WTC11 (cell line): Measurements from ENCODE around the gene APBB3. TPM values are rescaled to one million over a fixed set of nuclear protein-coding genes. Genes with fewer than 3 reads are reported as not detected.
A peak's percentile ranks its signal among the peaks of the same experiment; 100 is the strongest.

Experiments
- ATAC-seq: fragments of 200-7000 bp; cut with Tn5 transposase; 2 replicates; pipeline ENCODE4 v1.10.0; 2021; ENCODE audit warnings: mild to moderate bottlenecking, moderate library complexity
- CTCF ChIA-PET: fragments of 300-600 bp; sonication (Branson Sonifier 250); formaldehyde crosslinking; loops from one replicate; lab custom pipeline; 2021; ENCODE audit warnings: antibody characterized with exemption; lab: Charles Lee
- POLR2A ChIA-PET: fragments of 350-600 bp; sonication (Branson Sonifier 250); formaldehyde crosslinking; loops from one replicate; lab custom pipeline; 2021; ENCODE audit warnings: antibody characterized with exemption; lab: Charles Lee
- DNase-seq: peaks from one replicate; pipeline ENCODE4 v3.0.0; 2021; ENCODE audit warnings: low spot score
- H3K27ac Mint-ChIP-seq: 2 replicates; pipeline ENCODE4 v1.8.0; 2021; ENCODE audit warnings: mixed read lengths
- H3K27me3 Mint-ChIP-seq: 2 replicates; pipeline ENCODE4 v1.8.0; 2021; ENCODE audit warnings: low read depth, mild to moderate bottlenecking, moderate library complexity, mixed read lengths
- H3K36me3 Mint-ChIP-seq: 2 replicates; pipeline ENCODE4 v1.8.0; 2021; ENCODE audit warnings: mixed read lengths
- H3K4me1 Mint-ChIP-seq: 2 replicates; pipeline ENCODE4 v1.8.0; 2022; ENCODE audit warnings: mixed read lengths
- H3K4me3 Mint-ChIP-seq: 2 replicates; pipeline ENCODE4 v1.8.0; 2021; ENCODE audit warnings: mild to moderate bottlenecking, moderate library complexity, mixed read lengths
- H3K9me3 Mint-ChIP-seq: 2 replicates; pipeline ENCODE4 v1.8.0; 2021; ENCODE audit warnings: mixed read lengths
- ARID4B ChIP-seq: sonication (generic); formaldehyde crosslinking; IDR thresholded peaks from 2 replicates; pipeline ENCODE4 v1.8.0; 2023; ENCODE audit warnings: missing genetic modification reagents, mild to moderate bottlenecking, borderline replicate concordance
- ATF3 ChIP-seq: sonication (generic); formaldehyde crosslinking; conservative IDR thresholded peaks from 2 replicates; pipeline ENCODE4 v1.8.1; 2022; ENCODE audit warnings: mild to moderate bottlenecking, missing genetic modification reagents
- CREB1 ChIP-seq: sonication (generic); formaldehyde crosslinking; IDR thresholded peaks from 2 replicates; pipeline ENCODE4 v1.8.0; 2023; ENCODE audit warnings: mild to moderate bottlenecking, missing genetic modification reagents
- CREM ChIP-seq: sonication (generic); formaldehyde crosslinking; IDR thresholded peaks from 2 replicates; pipeline ENCODE4 v1.8.1; 2022; ENCODE audit warnings: mild to moderate bottlenecking, missing genetic modification reagents, moderate library complexity
- CTCF ChIP-seq: fragments of 200-600 bp; IDR thresholded peaks from 2 replicates; pipeline ENCODE4 v1.8.0; 2022; ENCODE audit warnings: antibody characterized with exemption
- E2F1 ChIP-seq: sonication (generic); formaldehyde crosslinking; IDR thresholded peaks from 2 replicates; pipeline ENCODE4 v1.8.0; 2022; ENCODE audit warnings: mild to moderate bottlenecking, missing genetic modification reagents
- ELF4 ChIP-seq: sonication (generic); formaldehyde crosslinking; IDR thresholded peaks from 2 replicates; pipeline ENCODE4 v1.8.1; 2022; ENCODE audit warnings: low read depth, mild to moderate bottlenecking, moderate library complexity, missing genetic modification reagents
- EMX1 ChIP-seq: fragments of 250-450 bp; sonication (Bioruptor Pico); IDR thresholded peaks from 2 replicates; pipeline ENCODE4 v1.8.0; 2021; ENCODE audit warnings: mild to moderate bottlenecking
- ESRRA ChIP-seq: sonication (generic); formaldehyde crosslinking; IDR thresholded peaks from 2 replicates; pipeline ENCODE4 v1.8.1; 2022; ENCODE audit warnings: mild to moderate bottlenecking, missing genetic modification reagents, borderline replicate concordance
- FOXK1 ChIP-seq: sonication (generic); formaldehyde crosslinking; IDR thresholded peaks from 2 replicates; pipeline ENCODE4 v1.8.0; 2022; ENCODE audit warnings: mild to moderate bottlenecking, moderate library complexity, missing genetic modification reagents
- FOXP4 ChIP-seq: sonication (generic); formaldehyde crosslinking; IDR thresholded peaks from 2 replicates; pipeline ENCODE4 v1.8.0; 2022; ENCODE audit warnings: mild to moderate bottlenecking, missing genetic modification reagents
- IRF2 ChIP-seq: sonication (generic); formaldehyde crosslinking; IDR thresholded peaks from 2 replicates; pipeline ENCODE4 v1.8.0; 2022; ENCODE audit warnings: low read depth, missing genetic modification reagents, borderline replicate concordance
- JAZF1 ChIP-seq: fragments of 250-450 bp; sonication (Bioruptor Pico); IDR thresholded peaks from 2 replicates; pipeline ENCODE4 v1.9.0; 2021; ENCODE audit warnings: moderate library complexity, mild to moderate bottlenecking, inconsistent platforms
- MAX ChIP-seq: sonication (generic); formaldehyde crosslinking; IDR thresholded peaks from 2 replicates; pipeline ENCODE4 v1.8.0; 2022; ENCODE audit warnings: mild to moderate bottlenecking, missing genetic modification reagents
- MLX ChIP-seq: sonication (generic); formaldehyde crosslinking; IDR thresholded peaks from 2 replicates; pipeline ENCODE4 v1.8.1; 2023; ENCODE audit warnings: mild to moderate bottlenecking, missing genetic modification reagents, moderate library complexity
- MXD4 ChIP-seq: fragments of 250-450 bp; sonication (Bioruptor Pico); IDR thresholded peaks from 2 replicates; pipeline ENCODE4 v1.8.0; 2021; ENCODE audit warnings: mild to moderate bottlenecking, moderate library complexity, borderline replicate concordance
- NFYB ChIP-seq: sonication (generic); formaldehyde crosslinking; conservative IDR thresholded peaks from 2 replicates; pipeline ENCODE4 v1.8.0; 2022; ENCODE audit warnings: low read depth, missing genetic modification reagents
- PREB ChIP-seq: sonication (generic); formaldehyde crosslinking; IDR thresholded peaks from 2 replicates; pipeline ENCODE4 v1.8.1; 2022; ENCODE audit warnings: mild to moderate bottlenecking, missing genetic modification reagents, moderate library complexity, borderline replicate concordance
- TP53 ChIP-seq: sonication (generic); formaldehyde crosslinking; IDR thresholded peaks from 2 replicates; pipeline ENCODE4 v1.8.1; 2023; ENCODE audit warnings: mild to moderate bottlenecking, missing genetic modification reagents
- USF2 ChIP-seq: sonication (generic); formaldehyde crosslinking; IDR thresholded peaks from 2 replicates; pipeline ENCODE4 v1.8.1; 2023; ENCODE audit warnings: mild to moderate bottlenecking, missing genetic modification reagents, moderate library complexity
- ZNF396 ChIP-seq: fragments of 250-450 bp; sonication (Bioruptor Pico); IDR thresholded peaks from 2 replicates; pipeline ENCODE4 v1.8.0; 2021; ENCODE audit warnings: mild to moderate bottlenecking, moderate library complexity, borderline replicate concordance
- ZNF423 ChIP-seq: fragments of 250-450 bp; sonication (Bioruptor Pico); IDR thresholded peaks from 2 replicates; pipeline ENCODE4 v2.1.2; 2022; ENCODE audit warnings: mild to moderate bottlenecking, moderate library complexity
- total RNA-seq: library from RNA; stranded (reverse); gene quantifications from 3 replicates; pipeline ENCODE4 v1.2.3, GENCODE V29; 2021

Gene APBB3
- total RNA-seq, 1 experiment from 2014 or later = 25.9 TPM

- no peak for TF ChIP-seq IRF2
- no peak for TF ChIP-seq TP53 (CRISPR knock-in tag)
- no peak for TF ChIP-seq NFYB (CRISPR knock-in tag)
- no peak for TF ChIP-seq MAX (CRISPR knock-in tag)
- TF ChIP-seq ZNF423 (CRISPR knock-in tag) = no peak
- no peak for TF ChIP-seq PREB (CRISPR knock-in tag)
These were observed 6.4 kb downstream of the APBB3 start (continued) for GRCh38 chr5:140557965-140558364.

GRCh38 chr5:140557136-140557805 is 7.1 kb downstream of the APBB3 start, which contains the start of gene SRA1:
Gene SRA1 (minus strand): TSS chr5:140557473. CDS start chr5:140557452, 21 bp downstream.
- Mint-ChIP-seq H3K27ac (peak within 1 kb of the TSS; percentile 88), H3K9me3 (no peaks in the 10 kb centered on the region), H3K4me1 (peaks cover 24% of the 10 kb centered on the region), H3K27me3 (no peaks in the 10 kb centered on the region; the same call in 1 of the 2 replicates), H3K36me3 (peaks cover 20% of the 10 kb centered on the region), H3K4me3 (peak within 1 kb of the TSS; percentile 87)
- ChIA-PET POLR2A (interaction anchor here (0.6 to 3.8 kb wide), 9 partner anchors 8 to 156 kb away, joined by 3 to 47 read pairs (median 3); partner anchors contain the start of genes ANKHD1, DND1, EIF4EBP3 and IK), CTCF (interaction anchor here (1.0 to 2.1 kb wide), 6 partner anchors 10 to 317 kb away, joined by 3 to 16 read pairs (median 4); partner anchors contain the start of gene EIF4EBP3)
- peak; percentile 94 for ATAC-seq
- peak; percentile 95 for DNase-seq
- TF ChIP-seq JAZF1 (CRISPR knock-in tag) (no peak), E2F1 (CRISPR knock-in tag) (no peak), MXD4 (CRISPR knock-in tag) (no peak), ARID4B (CRISPR knock-in tag) (peak; percentile 75; the same call in 1 of the 2 replicates), CREM (CRISPR knock-in tag) (peak; percentile 89), ZNF396 (CRISPR knock-in tag) (no peak), CTCF (no peak), MLX (CRISPR knock-in tag) (no peak), IRF2 (no peak), CREB1 (CRISPR knock-in tag) (peak; percentile 90), ATF3 (CRISPR knock-in tag) (no peak), EMX1 (CRISPR knock-in tag) (peak; percentile 77; the same call in 1 of the 2 replicates), USF2 (peak; percentile 58), ESRRA (peak; percentile 79; the same call in 1 of the 2 replicates), FOXK1 (CRISPR knock-in tag) (0 out of 2 replicates have a peak, but pooled peaks have one; percentile 58), FOXP4 (peak; percentile 50; the same call in 1 of the 2 replicates), ELF4 (CRISPR knock-in tag) (no peak)
